Neural progenitor cell (in vitro differentiated cells): ENCODE data around the gene MADD.

Source experiments
- CTCF ChIP-seq: fragments of 200-600 bp; sonication (generic); IDR thresholded peaks from 2 replicates; pipeline ENCODE4 v1.5.1; 2017; ENCODE audit warnings: antibody characterized with exemption, mild to moderate bottlenecking
- EZH2phosphoT487 ChIP-seq: fragments of 200-600 bp; sonication (generic); IDR thresholded peaks from 2 replicates; pipeline ENCODE4 v1.6.1; 2017; ENCODE audit warnings: antibody characterized with exemption

- TF ChIP-seq CTCF (no peak), EZH2phosphoT487 (no peak)
Observed at GRCh38 chr11:47222696-47223095, 47.2 kb upstream of the MADD start.
